ENCODE results near the gene MERTK.

GRCh38 chr2:111970453-111970852 lies 72.0 kb downstream of the MERTK start:
- TF ChIP-seq CTCF (IDR thresholded peaks at IDR 0.05): no peak
- TF ChIP-seq POLR2A (IDR thresholded peaks at IDR 0.05): no peak

Measured in suprapubic skin (tissue), 3 donors.